BLaER1 treated with 17β-estradiol and CSF1 and Interleukin-3, amounts not matched to agents 10 nM and 100 nM (cell line): ENCODE data around the gene SLC25A26.

Source experiments
- H3K27ac ChIP-seq, 11 experiments: shearing (Covaris generic); formaldehyde crosslinking; 2 replicates each; pipeline ENCODE4 v1.8.1; 2022
- H3K27me3 ChIP-seq, 11 experiments: shearing (Covaris generic); formaldehyde crosslinking; 2 replicates each; pipeline ENCODE4 v1.8.1; 2022
- H3K36me3 ChIP-seq, 11 experiments: shearing (Covaris generic); formaldehyde crosslinking; 2 replicates each; pipeline ENCODE4 v1.8.1; 2022
- H3K4me1 ChIP-seq, 10 experiments: shearing (Covaris generic); formaldehyde crosslinking; 2 replicates each; pipeline ENCODE4 v1.8.1; 2022
- H3K4me2 ChIP-seq, 11 experiments: shearing (Covaris generic); formaldehyde crosslinking; 2 replicates each; pipeline ENCODE4 v1.8.1; 2022
- H3K4me3 ChIP-seq, 10 experiments: shearing (Covaris generic); formaldehyde crosslinking; 2 replicates each; pipeline ENCODE4 v1.8.1; 2022
- H3K9ac ChIP-seq, 11 experiments: shearing (Covaris generic); formaldehyde crosslinking; 2 replicates each; pipeline ENCODE4 v1.8.1; 2022
- H3K9me3 ChIP-seq, 11 experiments: shearing (Covaris generic); formaldehyde crosslinking; replicated peaks in 1 of 11; 2 replicates each; pipeline ENCODE4 v1.8.1; 2022
- H4K20me1 ChIP-seq, 11 experiments: shearing (Covaris generic); formaldehyde crosslinking; 2 replicates each; pipeline ENCODE4 v1.8.1; 2022
- Cebpa-rat ChIP-seq, 11 experiments: shearing (Covaris generic); IDR thresholded peaks; 2 replicates each; pipeline ENCODE4 v1.8.1; 2022

SLC25A26 gene

GRCh38 chr3:66372681-66373350, 152.0 kb downstream of the SLC25A26 start:
- Histone ChIP-seq H3K4me1 (peaks cover 0 to 15% (median 5%) of the 10 kb centered on the region in 10 experiments; a peak in 9 of 20 replicates), H3K36me3 (peaks cover 34 to 73% (median 60%) of the 10 kb centered on the region in 11 experiments), H3K27me3 (no peaks in the 10 kb centered on the region), H3K4me2 (no peak overlapping the region), H3K9ac (no peak overlapping the region), H4K20me1 (peaks cover 0 to 36% (median 5%) of the 10 kb centered on the region in 11 experiments; a peak in 8 of 22 replicates), H3K9me3 (no peaks in the 10 kb centered on the region), H3K27ac (no peak overlapping the region), H3K4me3 (no peak overlapping the region)
- TF ChIP-seq Cebpa-rat (IDR thresholded peaks at IDR 0.05), result no peak

DNA sequence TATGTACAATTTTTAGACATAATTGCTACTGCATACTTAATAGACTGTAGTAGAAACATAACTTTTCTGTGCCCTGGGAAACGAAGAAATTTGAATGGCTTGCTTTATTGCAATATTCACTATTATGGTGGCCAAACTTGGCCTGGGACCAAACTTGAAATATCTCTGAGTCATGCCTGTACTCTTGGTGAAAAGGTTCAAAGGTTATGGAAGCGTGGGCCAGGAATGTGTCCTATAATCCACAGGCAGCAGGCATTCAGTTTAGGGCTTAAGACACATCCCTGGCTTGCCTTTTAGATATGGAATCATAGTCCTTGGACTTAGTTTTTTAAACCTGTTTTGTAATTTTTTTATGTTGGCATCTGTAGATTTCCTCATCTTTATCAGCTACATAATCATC, 155.8 kb downstream of the SLC25A26 start:
- TF ChIP-seq Cebpa-rat (IDR thresholded peaks at IDR 0.05), result no peak
- Histone ChIP-seq H3K4me1 (peaks cover 0 to 5% (median 0%) of the 10 kb centered on the region in 10 experiments; a peak in 3 of 20 replicates), H3K4me2 (no peak overlapping the region), H3K36me3 (peaks cover 65 to 97% (median 91%) of the 10 kb centered on the region in 11 experiments), H3K27ac (no peak overlapping the region), H3K9ac (no peak overlapping the region), H3K4me3 (no peak overlapping the region), H3K27me3 (no peaks in the 10 kb centered on the region), H3K9me3 (no peaks in the 10 kb centered on the region), H4K20me1 (peaks cover 0 to 55% (median 22%) of the 10 kb centered on the region in 11 experiments; a peak in 15 of 22 replicates)

- Histone ChIP-seq H3K4me2 (no peak overlapping the region), H3K9ac (no peak overlapping the region), H3K27me3 (no peaks in the 10 kb centered on the region), H3K9me3 (no peaks in the 10 kb centered on the region), H3K4me3 (no peak overlapping the region), H4K20me1 (peaks cover 0 to 63% (median 30%) of the 10 kb centered on the region in 11 experiments; a peak in 18 of 22 replicates), H3K4me1 (peaks cover 0 to 6% (median 0%) of the 10 kb centered on the region in 10 experiments; a peak in 1 of 20 replicates), H3K27ac (no peak overlapping the region), H3K36me3 (peaks cover 77 to 100% (median 98%) of the 10 kb centered on the region in 11 experiments)
- no peak for TF ChIP-seq Cebpa-rat (IDR thresholded peaks at IDR 0.05)
Measured at GRCh38 chr3:66377800-66378199, 157.0 kb downstream of the SLC25A26 start.

DNA sequence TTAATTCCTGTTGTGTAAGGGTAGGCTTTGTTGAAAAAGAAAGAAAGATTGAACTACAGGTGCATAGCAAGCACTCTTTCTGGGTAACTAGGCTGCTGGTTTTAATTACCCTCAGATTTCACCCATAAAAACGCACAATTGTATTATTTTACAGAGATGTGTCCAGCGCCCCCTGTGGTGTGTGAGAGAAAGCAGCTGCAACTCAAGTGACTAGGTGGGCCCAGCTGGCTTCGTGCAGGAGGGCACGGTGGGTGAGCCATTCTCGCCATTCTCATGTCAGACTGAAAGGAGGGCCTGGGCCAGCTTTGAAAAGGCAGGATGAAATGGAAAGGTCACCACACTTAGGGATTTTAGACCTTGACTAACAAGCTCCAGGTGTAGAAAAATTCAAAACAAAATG, 157.5 kb downstream of the SLC25A26 start:
- Histone ChIP-seq H3K4me1 (peaks cover 0 to 6% (median 0%) of the 10 kb centered on the region in 10 experiments; a peak in 1 of 20 replicates), H3K4me3 (no peak overlapping the region), H3K9me3 (no peaks in the 10 kb centered on the region), H3K4me2 (no peak overlapping the region), H4K20me1 (peaks cover 0 to 63% (median 34%) of the 10 kb centered on the region in 11 experiments; a peak in 18 of 22 replicates), H3K27ac (no peak overlapping the region), H3K36me3 (peaks cover 81 to 100% (median 99%) of the 10 kb centered on the region in 11 experiments), H3K9ac (no peak overlapping the region), H3K27me3 (no peaks in the 10 kb centered on the region)
- TF ChIP-seq Cebpa-rat (IDR thresholded peaks at IDR 0.05), result no peak

DNA sequence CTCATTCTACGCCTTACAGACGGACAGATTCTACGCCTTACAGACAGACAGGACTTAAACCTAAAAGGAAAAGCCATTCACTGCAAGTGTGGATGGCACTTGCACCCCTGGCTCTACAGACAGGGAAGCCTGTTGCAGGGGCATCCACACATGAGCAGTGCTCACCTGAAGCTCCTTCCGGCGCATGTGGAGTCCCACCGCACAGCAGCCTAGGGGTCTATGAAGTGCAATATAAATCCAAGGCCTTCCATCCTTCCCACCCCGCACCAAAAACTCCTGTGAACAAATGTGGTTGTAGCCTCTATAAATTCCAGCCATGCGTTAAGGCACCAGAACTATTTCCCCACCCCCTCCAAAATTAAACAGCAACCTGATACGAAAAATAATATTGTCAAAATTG, 158.8 kb downstream of the SLC25A26 start:
- H3K9me3 ChIP-seq, result peaks cover 0 to 4% (median under 1%) of the 10 kb centered on the region in 11 experiments; a peak in 7 of 22 replicates
- peaks cover 0 to 64% (median 42%) of the 10 kb centered on the region in 11 experiments; a peak in 18 of 22 replicates for H4K20me1 ChIP-seq
- H3K36me3 ChIP-seq, result peaks cover 86 to 100% (median 99%) of the 10 kb centered on the region in 11 experiments
- H3K9ac ChIP-seq, result no peak overlapping the region
- H3K4me1 ChIP-seq, result peaks cover 0 to 6% (median 0%) of the 10 kb centered on the region in 10 experiments; a peak in 2 of 20 replicates
- H3K4me2 ChIP-seq, result no peak overlapping the region
- TF ChIP-seq Cebpa-rat (IDR thresholded peaks at IDR 0.05), result no peak
- no peak overlapping the region for H3K27ac ChIP-seq
- H3K4me3 ChIP-seq, result no peak overlapping the region
- H3K27me3 ChIP-seq, result no peaks in the 10 kb centered on the region

- no peaks in the 10 kb centered on the region for H3K27me3 ChIP-seq
- H3K36me3 ChIP-seq, result peaks cover 94 to 100% (median 100%) of the 10 kb centered on the region in 11 experiments
- H3K4me3 ChIP-seq, result no peak overlapping the region
- no peak overlapping the region for H3K4me2 ChIP-seq
- TF ChIP-seq Cebpa-rat (IDR thresholded peaks at IDR 0.05), result no peak
- H3K4me1 ChIP-seq, result peaks cover 0 to 10% (median 1%) of the 10 kb centered on the region in 10 experiments; a peak in 11 of 20 replicates
- H3K9me3 ChIP-seq, result peaks cover 0 to 12% (median 9%) of the 10 kb centered on the region in 11 experiments; a peak in 14 of 22 replicates
- H3K27ac ChIP-seq, result no peak overlapping the region
- H4K20me1 ChIP-seq, result peaks cover 0 to 69% (median 42%) of the 10 kb centered on the region in 11 experiments; a peak in 18 of 22 replicates
- H3K9ac ChIP-seq, result no peak overlapping the region
Measured at GRCh38 chr3:66380200-66380932, 159.6 kb downstream of the SLC25A26 start.

GRCh38 chr3:66381626-66382025, 160.8 kb downstream of the SLC25A26 start:
- H3K4me3 ChIP-seq, result no peak overlapping the region
- H3K27ac ChIP-seq, result no peak overlapping the region
- no peak overlapping the region for H3K9ac ChIP-seq
- H3K4me2 ChIP-seq, result no peak overlapping the region
- peaks cover 84 to 100% (median 94%) of the 10 kb centered on the region in 11 experiments for H3K36me3 ChIP-seq
- peaks cover 0 to 79% (median 50%) of the 10 kb centered on the region in 11 experiments; a peak in 18 of 22 replicates for H4K20me1 ChIP-seq
- no peak for TF ChIP-seq Cebpa-rat (IDR thresholded peaks at IDR 0.05)
- peaks cover 9 to 23% (median 14%) of the 10 kb centered on the region in 10 experiments for H3K4me1 ChIP-seq
- no peaks in the 10 kb centered on the region for H3K27me3 ChIP-seq
- H3K9me3 ChIP-seq, result peaks cover 0 to 16% (median 12%) of the 10 kb centered on the region in 11 experiments; a peak in 14 of 22 replicates

DNA sequence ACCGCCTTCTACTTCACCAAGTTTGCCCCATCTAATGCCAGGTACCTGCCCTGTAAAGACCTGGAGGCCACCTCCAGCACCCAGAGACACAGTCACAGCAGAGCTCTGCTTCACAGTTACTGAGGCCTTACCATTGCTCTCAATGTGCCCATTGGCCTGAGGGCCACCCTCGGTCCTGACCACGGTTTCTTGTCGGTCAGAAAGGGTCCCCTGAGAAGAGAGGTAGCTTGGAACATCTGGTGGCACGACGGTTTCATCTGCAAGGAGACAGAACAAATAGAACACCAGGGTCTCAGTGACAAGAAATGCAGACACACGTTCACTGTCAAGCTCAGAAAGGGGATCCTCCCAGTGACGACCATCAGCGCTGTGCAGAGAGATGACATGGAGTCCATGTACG, 161.3 kb downstream of the SLC25A26 start:
- Histone ChIP-seq H3K27ac (no peak overlapping the region), H4K20me1 (peaks cover 0 to 82% (median 55%) of the 10 kb centered on the region in 11 experiments; a peak in 18 of 22 replicates), H3K36me3 (peaks cover 80 to 98% (median 89%) of the 10 kb centered on the region in 11 experiments), H3K9me3 (peaks cover 0 to 16% (median 12%) of the 10 kb centered on the region in 11 experiments; a peak in 14 of 22 replicates), H3K4me2 (no peak overlapping the region), H3K4me1 (peaks cover 15 to 28% (median 19%) of the 10 kb centered on the region in 10 experiments), H3K27me3 (no peaks in the 10 kb centered on the region), H3K9ac (no peak overlapping the region), H3K4me3 (no peak overlapping the region)
- TF ChIP-seq Cebpa-rat (IDR thresholded peaks at IDR 0.05), result no peak

GRCh38 chr3:66383023-66383422, 162.2 kb downstream of the SLC25A26 start:
- H3K9me3 ChIP-seq, result peaks cover 0 to 16% (median 12%) of the 10 kb centered on the region in 11 experiments; a peak in 14 of 22 replicates
- no peak for TF ChIP-seq Cebpa-rat (IDR thresholded peaks at IDR 0.05)
- no peaks in the 10 kb centered on the region for H3K27me3 ChIP-seq
- H3K4me1 ChIP-seq, result peaks cover 20 to 36% (median 28%) of the 10 kb centered on the region in 10 experiments
- H3K4me2 ChIP-seq, result no peak overlapping the region
- no peak overlapping the region for H3K27ac ChIP-seq
- peaks cover 0 to 87% (median 62%) of the 10 kb centered on the region in 11 experiments; a peak in 18 of 22 replicates for H4K20me1 ChIP-seq
- peaks cover 71 to 90% (median 81%) of the 10 kb centered on the region in 11 experiments for H3K36me3 ChIP-seq
- H3K9ac ChIP-seq, result no peak overlapping the region
- H3K4me3 ChIP-seq, result no peak overlapping the region
